Lung (tissue), 12 donors: ENCODE data around the gene LTBP1. TPM values are rescaled to one million over a fixed set of nuclear protein-coding genes. Genes with fewer than 3 reads are reported as not detected.
"Not testable (repeated sequence)": the region's sequence is repeated elsewhere in the genome, so short reads cannot be mapped to it uniquely, and the experiment has no call there.

ENCODE experiments used
- ATAC-seq: fragments of 200-7000 bp; cut with Tn5 transposase; one replicate; pipeline ENCODE4 v1.9.1; 2020; ENCODE audit warnings: moderate number of reproducible peaks; ENCODE audit not compliant: insufficient read depth, low FRiP score
- DNase-seq, 3 donors: peaks; one replicate each; pipeline ENCODE4 v3.0.0-alpha.2; 2013 to 2017
- H3K27ac ChIP-seq, 2 donors: one replicate each; pipeline ENCODE4 v1.5.1; 2013; ENCODE audit warnings: mild to moderate bottlenecking in 2 of 2, moderate library complexity in 2 of 2, control low read depth in 1 of 2, inconsistent platforms in 1 of 2, low read depth in 1 of 2, low read length in 1 of 2
- H3K27me3 ChIP-seq, 3 donors: one replicate each; pipeline ENCODE4 v1.5.1; 2013; ENCODE audit warnings: low read length in 2 of 3; ENCODE audit not compliant: control insufficient read depth in 3 of 3, insufficient read depth in 3 of 3
- H3K36me3 ChIP-seq, 4 donors: one replicate each; pipeline ENCODE4 v1.5.1; 2013; ENCODE audit warnings: low read length in 4 of 4, mild to moderate bottlenecking in 1 of 4, moderate library complexity in 1 of 4; ENCODE audit not compliant: control insufficient read depth in 4 of 4, insufficient read depth in 4 of 4
- H3K4me1 ChIP-seq, 5 donors: one replicate each; pipeline ENCODE4 v1.5.1; 2013; ENCODE audit warnings: low read length in 5 of 5, mild to moderate bottlenecking in 2 of 5, moderate library complexity in 1 of 5; ENCODE audit not compliant: control insufficient read depth in 5 of 5, insufficient read depth in 5 of 5
- H3K4me3 ChIP-seq: one replicate; pipeline ENCODE4 v1.5.1; 2013; ENCODE audit warnings: mild to moderate bottlenecking, control low read depth, moderate library complexity
- H3K9ac ChIP-seq, 2 donors: one replicate each; pipeline ENCODE4 v1.5.1; 2013; ENCODE audit warnings: low read length in 2 of 2, control low read depth in 1 of 2; ENCODE audit not compliant: insufficient read depth in 1 of 2
- H3K9me3 ChIP-seq, 4 donors: one replicate each; pipeline ENCODE4 v1.5.1; 2013; ENCODE audit warnings: low read length in 3 of 4, mild to moderate bottlenecking in 1 of 4, moderate library complexity in 1 of 4; ENCODE audit not compliant: control insufficient read depth in 4 of 4, insufficient read depth in 3 of 4
- CTCF ChIP-seq: IDR thresholded peaks from 2 replicates; pipeline ENCODE4 v1.5.1; 2012; ENCODE audit warnings: mild to moderate bottlenecking; ENCODE audit errors: control extremely low read depth, extremely low read depth
- WGBS, 2 donors: extraction: QIAGEN DNeasy Blood & Tissue Kit; methylation state at CpG; one replicate each; pipeline ENCODE4 v1.1.7; 2013; 5-methylcytosine and 5-hydroxymethylcytosine counted together
- polyA plus RNA-seq, 2 donors: library from polyadenylated mRNA; stranded (reverse); fragments of 200-250 nt; gene quantifications; one replicate each; pipeline ENCODE4 v1.2.1, GENCODE V29; 2013
- total RNA-seq, 2 donors: library from RNA; depleted of rRNA in 1 of 2; stranded (reverse); fragments of >200 nt in 1 of 2; gene quantifications; one replicate each; pipeline ENCODE4 v1.2.1, GENCODE V29; 2014 to 2021
- donor health status: control.
- donor health status: control.
- donor health status: Bipolar disorder and iron deficiency.
- donor health status: healthy.
- donor health status: DM: yes; HTN: yes; CAD: no.

LTBP1 gene
- total and polyA plus RNA-seq, 4 donors, result 8.8 to 57.4 (median 28.6) TPM

GRCh38 chr2:33441235-33441810 is 494.6 kb downstream of the LTBP1 start:
- Histone ChIP-seq H3K27ac (no peak overlapping the region), H3K4me3 (no peak overlapping the region), H3K9ac (no peak overlapping the region), H3K9me3 (no peaks in the 10 kb centered on the region), H3K27me3 (no peaks in the 10 kb centered on the region), H3K36me3 (no peaks in the 10 kb centered on the region), H3K4me1 (peaks cover 0 to 7% (median 1%) of the 10 kb centered on the region in 5 donors)
- 28 to 34% methylated on average over 3 of the region's 3 CpGs for WGBS, 2 donors
- peak; percentile 45 for TF ChIP-seq CTCF
- ATAC-seq, result no peak
- peak; percentile 58 to 76 (median 70) for DNase-seq

- H3K27ac ChIP-seq, result peak overlapping the region in 1 of 2 donors; percentile 56
- WGBS, 2 donors, result 96 to 97% methylated on average over 9 of the region's 9 CpGs
- not testable (repeated sequence) for H3K9me3 ChIP-seq, DNase-seq, H3K36me3 ChIP-seq, H3K27me3 ChIP-seq, H3K9ac ChIP-seq, H3K4me3 ChIP-seq, H3K4me1 ChIP-seq, ATAC-seq
Measured at GRCh38 chr2:33442052-33442451, 495.3 kb downstream of the LTBP1 start.

- no peak overlapping the region for H3K4me3 ChIP-seq
- WGBS, 2 donors, result 72 to 78% methylated on average over 6 of the region's 6 CpGs
- no peaks in the 10 kb centered on the region for H3K36me3 ChIP-seq
- H3K27me3 ChIP-seq, result no peaks in the 10 kb centered on the region
- H3K9ac ChIP-seq, result no peak overlapping the region
- H3K4me1 ChIP-seq, result peaks cover 0 to 1% (median 0%) of the 10 kb centered on the region in 5 donors
- DNase-seq, result peak in 2 of 3 donors; percentile 40 to 55
- peak overlapping the region in 1 of 2 donors; percentile 56 for H3K27ac ChIP-seq
- no peak for ATAC-seq
- TF ChIP-seq CTCF, result no peak
- H3K9me3 ChIP-seq, result no peaks in the 10 kb centered on the region
Measured at GRCh38 chr2:33442528-33443079, 495.9 kb downstream of the LTBP1 start.

- no peak for ATAC-seq
- Histone ChIP-seq H3K36me3 (no peaks in the 10 kb centered on the region), H3K9ac (no peak overlapping the region), H3K9me3 (no peaks in the 10 kb centered on the region), H3K27ac (peak overlapping the region in 1 of 2 donors; percentile 26), H3K4me3 (no peak overlapping the region), H3K27me3 (no peaks in the 10 kb centered on the region), H3K4me1 (no peaks in the 10 kb centered on the region)
- WGBS, 2 donors, result 50 to 70% methylated on average over 3 of the region's 3 CpGs
- TF ChIP-seq CTCF, result no peak
- DNase-seq, result no peak
Measured at GRCh38 chr2:33443274-33443829, 496.6 kb downstream of the LTBP1 start.
